ENCODE measurements around the gene KCNT2.
A peak's percentile ranks its signal among the peaks of the same experiment; 100 is the strongest.

The KCNT2 gene

GRCh38 chr1:196449460-196449859, 158.8 kb downstream of the KCNT2 start:
- no peak for DNase-seq (ENCODE audit: low spot score)

GRCh38 chr1:196445775-196446174, 162.5 kb downstream of the KCNT2 start:
- DNase-seq (ENCODE audit: low spot score) = no peak

- no peak for DNase-seq (ENCODE audit: low spot score)
These were observed 163.6 kb downstream of the KCNT2 start for GRCh38 chr1:196444634-196445033.

- peak; percentile 25 for DNase-seq (ENCODE audit: low spot score)
These were observed 165.9 kb downstream of the KCNT2 start for GRCh38 chr1:196442366-196442765.

- DNase-seq (ENCODE audit: low spot score) = no peak
These were observed 167.5 kb downstream of the KCNT2 start for GRCh38 chr1:196440711-196441110.

GRCh38 chr1:196438329-196438728, 169.9 kb downstream of the KCNT2 start:
- no peak for DNase-seq (ENCODE audit: low spot score)

- no peak for DNase-seq (ENCODE audit: low spot score)
These were observed 170.6 kb downstream of the KCNT2 start for GRCh38 chr1:196437671-196438070.

- no peak for DNase-seq (ENCODE audit: low spot score)
These were observed 175.2 kb downstream of the KCNT2 start for GRCh38 chr1:196433000-196433399.

GRCh38 chr1:196427976-196428734, 180.1 kb downstream of the KCNT2 start:
- DNase-seq (ENCODE audit: low spot score) = no peak

- no peak for DNase-seq (ENCODE audit: low spot score)
These were observed 182.7 kb downstream of the KCNT2 start for GRCh38 chr1:196425513-196425912.

GRCh38 chr1:196423612-196424011, 184.6 kb downstream of the KCNT2 start:
- no peak for DNase-seq (ENCODE audit: low spot score)

GRCh38 chr1:196418772-196419171, 189.5 kb downstream of the KCNT2 start:
- DNase-seq (ENCODE audit: low spot score) = no peak

- DNase-seq (ENCODE audit: low spot score) = no peak
These were observed 192.3 kb downstream of the KCNT2 start for GRCh38 chr1:196415978-196416377.

GRCh38 chr1:196412326-196412725, 195.9 kb downstream of the KCNT2 start:
- DNase-seq (ENCODE audit: low spot score) = no peak

GRCh38 chr1:196410768-196411167, 197.5 kb downstream of the KCNT2 start:
- DNase-seq (ENCODE audit: low spot score) = no peak

GRCh38 chr1:196409586-196409985, 198.7 kb downstream of the KCNT2 start:
- DNase-seq (ENCODE audit: low spot score) = no peak

GRCh38 chr1:196407358-196408051, 200.7 kb downstream of the KCNT2 start:
- DNase-seq (ENCODE audit: low spot score) = no peak

- DNase-seq (ENCODE audit: low spot score) = no peak
These were observed 202.4 kb downstream of the KCNT2 start for GRCh38 chr1:196405839-196406238.

GRCh38 chr1:196403803-196404690, 204.2 kb downstream of the KCNT2 start:
- DNase-seq (ENCODE audit: low spot score) = no peak

GRCh38 chr1:196401891-196402290, 206.3 kb downstream of the KCNT2 start:
- DNase-seq (ENCODE audit: low spot score) = no peak

GRCh38 chr1:196401452-196401833, 206.8 kb downstream of the KCNT2 start:
- no peak for DNase-seq (ENCODE audit: low spot score)
